Kidney (tissue), 14 donors: ENCODE data around the gene RAC2. TPM values are rescaled to one million over a fixed set of nuclear protein-coding genes. Genes with fewer than 3 reads are reported as not detected.
A peak's percentile ranks its signal among the peaks of the same experiment; 100 is the strongest.
"Not testable (repeated sequence)": the region's sequence is repeated elsewhere in the genome, so short reads cannot be mapped to it uniquely, and the experiment has no call there.

ENCODE experiments used
- DNase-seq, 5 donors: peaks; one replicate each; pipeline ENCODE4 v3.0.0-alpha.2; 2013 to 2020
- FAIRE-seq: peaks from 2 replicates; lab custom pipeline; 2012; peaks lifted over from hg19 to GRCh38; lab: Jason Lieb, UNC
- H3K27ac ChIP-seq, 2 donors: one replicate each; pipeline ENCODE4 v1.7.0; 2013; ENCODE audit warnings: low read depth in 2 of 2, low read length in 2 of 2, inconsistent platforms in 1 of 2
- H3K27me3 ChIP-seq: one replicate; pipeline ENCODE4 v1.7.1; 2013; ENCODE audit warnings: low read length, inconsistent platforms; ENCODE audit not compliant: control insufficient read depth, insufficient read depth
- H3K36me3 ChIP-seq, 3 donors: one replicate each; pipeline versions ENCODE4 v1.7.0 to v1.7.1; 2013; ENCODE audit warnings: low read length in 3 of 3, control low read depth in 1 of 3, inconsistent platforms in 1 of 3; ENCODE audit not compliant: insufficient read depth in 3 of 3, control insufficient read depth in 2 of 3
- H3K4me1 ChIP-seq, 3 donors: one replicate each; pipeline versions ENCODE4 v1.7.0 to v1.7.1; 2013; ENCODE audit warnings: low read length in 3 of 3, inconsistent platforms in 1 of 3, low read depth in 1 of 3; ENCODE audit not compliant: control insufficient read depth in 2 of 3, insufficient read depth in 2 of 3
- H3K4me3 ChIP-seq, 3 donors: one replicate each; pipeline versions ENCODE4 v1.7.0 to v1.8.1; 2013; ENCODE audit warnings: low read length in 3 of 3, control low read depth in 1 of 3, inconsistent platforms in 1 of 3
- H3K9ac ChIP-seq, 3 donors: one replicate each; pipeline versions ENCODE4 v1.7.0 to v1.7.1; 2013; ENCODE audit warnings: low read length in 3 of 3, control low read depth in 1 of 3, inconsistent platforms in 1 of 3
- H3K9me3 ChIP-seq, 3 donors: one replicate each; pipeline versions ENCODE4 v1.7.0 to v1.7.1; 2013; ENCODE audit warnings: low read length in 3 of 3, control low read depth in 1 of 3, inconsistent platforms in 1 of 3; ENCODE audit not compliant: control insufficient read depth in 2 of 3, insufficient read depth in 1 of 3
- intact Hi-C: fragments of 100-400 bp; cut with DNase I; formaldehyde crosslinking; loops from one replicate; pipeline ENCODE4 v1.11.1; 2022
- polyA plus RNA-seq: library from polyadenylated mRNA; stranded (reverse); fragments of 350-450 nt; fragmentation: Illumina TruSeq; extraction: RNeasy Lipid Tissue Mini Kit (QIAGEN cat#74804); gene quantifications from one replicate; pipeline ENCODE4 v1.2.3, GENCODE V29; 2014; ENCODE audit warnings: low read depth, low replicate concordance; ENCODE audit not compliant: insufficient read depth
- total RNA-seq: library from RNA; stranded (reverse); fragmentation: NEBNext Ultra II Directional; extraction: Animal tissue kit (Norgen Biotek cat#: 25700); gene quantifications from one replicate; pipeline ENCODE4 v1.2.1, GENCODE V29; 2021
- TF ChIP-seq, protein P1 (sequence below): IDR thresholded peaks from 3 replicates; pipeline ENCODE4 v1.5.1; 2012; ENCODE audit warnings: mild to moderate bottlenecking, moderate library complexity, borderline replicate concordance; ENCODE audit not compliant: insufficient read depth; ENCODE audit errors: extremely low read depth
- donor health status: control.
- donor health status: control.
- donor health status: control.
- donor health status: control.
- donor health status: control.
- donor health status: DM: yes; HTN: yes; CAD: no.
- donor health status: Normal renal cell carcinoma (clear cell type).

The RAC2 gene
- total and polyA plus RNA-seq, 2 donors from 2014 or later, result 4.5 to 38.6 TPM

DNA sequence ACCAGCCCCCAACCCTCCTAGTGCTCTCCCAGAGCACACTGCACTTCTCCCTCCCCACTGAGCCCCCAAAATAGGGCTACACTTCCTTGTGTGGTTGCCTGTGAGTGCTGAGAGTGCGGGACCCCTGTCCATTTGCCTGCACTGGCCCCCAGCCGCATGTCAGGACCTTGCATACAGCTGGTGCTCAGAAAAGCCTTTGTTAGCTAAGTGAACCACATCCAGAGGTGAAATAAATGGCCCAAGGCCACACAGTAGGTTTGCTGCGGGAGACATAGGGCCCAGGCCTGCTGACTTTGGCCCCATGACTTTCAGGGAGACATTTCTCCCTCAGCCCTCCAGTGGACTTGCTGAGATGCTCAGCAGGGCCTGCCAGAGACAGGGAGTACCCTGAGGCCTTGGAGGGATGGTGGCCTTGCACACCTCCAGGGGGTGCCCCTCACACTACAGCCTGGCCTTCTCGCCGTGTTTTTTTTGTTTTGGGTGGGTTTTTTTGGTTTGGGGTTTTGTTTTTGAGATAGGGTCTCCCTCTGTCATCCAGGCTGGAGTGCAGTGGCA is 42.0 kb downstream of the RAC2 start:
- Histone ChIP-seq H3K27ac (no peak overlapping the region), H3K4me3 (no peak overlapping the region), H3K4me1 (peaks cover 0 to 16% (median 16%) of the 10 kb centered on the region in 3 donors), H3K9me3 (no peaks in the 10 kb centered on the region), H3K9ac (no peak overlapping the region), H3K27me3 (no peaks in the 10 kb centered on the region), H3K36me3 (no peaks in the 10 kb centered on the region)
- intact Hi-C loops, result loop anchor here (10.0 kb wide), 1 partner anchor 117 kb away; no protein-coding TSS in a partner anchor
- TF ChIP-seq, protein P1, sequence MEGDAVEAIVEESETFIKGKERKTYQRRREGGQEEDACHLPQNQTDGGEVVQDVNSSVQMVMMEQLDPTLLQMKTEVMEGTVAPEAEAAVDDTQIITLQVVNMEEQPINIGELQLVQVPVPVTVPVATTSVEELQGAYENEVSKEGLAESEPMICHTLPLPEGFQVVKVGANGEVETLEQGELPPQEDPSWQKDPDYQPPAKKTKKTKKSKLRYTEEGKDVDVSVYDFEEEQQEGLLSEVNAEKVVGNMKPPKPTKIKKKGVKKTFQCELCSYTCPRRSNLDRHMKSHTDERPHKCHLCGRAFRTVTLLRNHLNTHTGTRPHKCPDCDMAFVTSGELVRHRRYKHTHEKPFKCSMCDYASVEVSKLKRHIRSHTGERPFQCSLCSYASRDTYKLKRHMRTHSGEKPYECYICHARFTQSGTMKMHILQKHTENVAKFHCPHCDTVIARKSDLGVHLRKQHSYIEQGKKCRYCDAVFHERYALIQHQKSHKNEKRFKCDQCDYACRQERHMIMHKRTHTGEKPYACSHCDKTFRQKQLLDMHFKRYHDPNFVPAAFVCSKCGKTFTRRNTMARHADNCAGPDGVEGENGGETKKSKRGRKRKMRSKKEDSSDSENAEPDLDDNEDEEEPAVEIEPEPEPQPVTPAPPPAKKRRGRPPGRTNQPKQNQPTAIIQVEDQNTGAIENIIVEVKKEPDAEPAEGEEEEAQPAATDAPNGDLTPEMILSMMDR, result no peak
- FAIRE-seq (no peak), DNase-seq (peak in 2 of 5 donors; percentile 34 to 59)

DNA sequence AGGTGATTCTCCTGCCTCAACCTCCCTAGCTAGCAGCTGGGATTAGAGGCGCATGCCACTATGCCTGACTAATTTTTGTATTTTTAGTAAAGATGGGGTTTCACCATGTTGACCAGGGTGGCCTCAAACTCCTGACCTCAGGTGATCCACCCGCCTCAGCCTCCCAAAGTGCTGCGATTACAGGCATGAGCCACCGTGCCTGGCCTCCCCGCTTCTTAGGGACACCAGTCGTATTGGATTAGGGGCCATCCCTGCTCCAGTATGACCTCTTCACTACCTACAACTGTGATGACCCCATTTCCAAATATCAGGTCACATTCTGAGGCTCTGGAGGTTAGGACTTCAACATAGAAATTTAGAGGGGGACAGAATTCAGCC is 42.6 kb downstream of the RAC2 start:
- H3K27ac ChIP-seq, H3K9ac ChIP-seq, H3K9me3 ChIP-seq, FAIRE-seq, H3K36me3 ChIP-seq, H3K4me3 ChIP-seq, H3K27me3 ChIP-seq: not testable (repeated sequence)
- peaks cover 0 to 22% (median 21%) of the 10 kb centered on the region in 3 donors for H3K4me1 ChIP-seq
- DNase-seq, result peak in 2 of 5 donors; percentile 23 to 57
- intact Hi-C loops, result loop anchor here (10.0 kb wide), 1 partner anchor 117 kb away; no protein-coding TSS in a partner anchor

DNA sequence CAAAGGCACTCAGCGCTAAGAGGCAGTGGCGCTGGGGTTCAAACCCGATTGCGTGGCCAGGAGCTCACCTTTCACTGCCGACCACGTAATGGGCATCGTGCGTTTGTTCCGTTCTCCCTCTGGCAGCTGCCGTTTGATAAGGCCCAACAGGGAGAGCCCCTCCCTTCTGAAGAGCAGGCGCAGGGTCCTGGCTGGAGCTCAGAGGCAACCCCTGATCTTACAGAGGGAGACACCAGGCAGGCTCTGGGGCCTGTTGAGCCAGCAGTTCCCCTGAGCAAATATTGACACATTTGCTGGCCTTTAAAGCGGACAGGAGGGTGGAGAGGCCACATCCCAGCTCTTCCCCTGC is 44.3 kb downstream of the RAC2 start:
- DNase-seq (no peak), FAIRE-seq (no peak)
- Histone ChIP-seq H3K9me3 (no peaks in the 10 kb centered on the region), H3K9ac (peak overlapping the region in 2 of 3 donors; percentile 35 to 92), H3K27ac (no peak overlapping the region), H3K4me1 (peaks cover 0 to 29% (median 26%) of the 10 kb centered on the region in 3 donors), H3K36me3 (no peaks in the 10 kb centered on the region), H3K27me3 (no peaks in the 10 kb centered on the region), H3K4me3 (peak overlapping the region in 2 of 3 donors; percentile 23 to 30)
- TF ChIP-seq, protein P1, result no peak
- intact Hi-C loops, result loop anchor here (10.0 kb wide), 1 partner anchor 115 kb away; no protein-coding TSS in a partner anchor

DNA sequence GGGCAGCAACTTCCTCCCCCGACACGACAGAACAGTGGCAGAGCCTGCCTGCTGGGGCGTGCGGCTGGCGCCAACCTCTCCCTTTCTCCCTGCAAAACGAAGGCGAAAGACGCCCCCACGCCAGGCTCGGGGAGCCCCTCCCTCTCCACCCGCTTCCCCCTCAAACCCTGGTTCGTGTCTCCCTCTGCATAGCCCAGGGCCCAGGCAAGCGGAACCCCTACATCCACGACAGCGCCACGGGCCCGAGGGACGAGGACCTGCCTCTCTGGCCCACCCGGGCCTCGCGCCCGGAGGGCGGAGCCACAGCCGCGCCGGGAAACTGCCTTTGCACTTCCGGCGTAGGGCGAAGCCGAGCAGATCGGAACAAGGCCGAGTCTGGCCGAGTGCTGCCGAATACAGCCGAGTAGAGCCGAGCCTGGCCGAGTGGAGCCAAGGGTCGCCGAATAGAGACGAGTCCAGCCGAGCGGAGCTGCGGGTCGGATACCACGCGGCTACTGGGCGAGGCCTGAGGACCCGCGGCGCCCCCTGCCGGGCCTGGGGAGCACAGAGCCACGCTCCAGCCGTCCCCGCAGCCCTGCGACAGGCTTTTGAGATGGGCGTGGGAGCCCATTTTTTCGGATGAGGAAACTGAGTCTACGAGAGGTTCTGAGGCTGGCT is 44.8 kb downstream of the RAC2 start:
- TF ChIP-seq, protein P1, result peak; percentile 89
- intact Hi-C loops, result no loop called here
- Histone ChIP-seq H3K27me3 (no peaks in the 10 kb centered on the region), H3K4me1 (peaks cover 0 to 29% (median 26%) of the 10 kb centered on the region in 3 donors), H3K27ac (peak overlapping the region; percentile 94 to 95), H3K36me3 (no peaks in the 10 kb centered on the region), H3K9me3 (no peaks in the 10 kb centered on the region), H3K9ac (peak overlapping the region; percentile 67 to 92 (median 87)), H3K4me3 (peak overlapping the region; percentile 73 to 82 (median 75))
- DNase-seq, result peak; percentile 99 to 100 (median 100)
- FAIRE-seq, result peak; percentile 98
